ENCODE measurements around the gene S100A6. TPM values are rescaled to one million over a fixed set of nuclear protein-coding genes. Genes with fewer than 3 reads are reported as not detected.

The S100A6 gene
- total and polyA plus RNA-seq, 2 donors (not counting 3 experiments of a cell fraction or from before 2014, with no cell fraction given): 552 to 908 TPM

DNA sequence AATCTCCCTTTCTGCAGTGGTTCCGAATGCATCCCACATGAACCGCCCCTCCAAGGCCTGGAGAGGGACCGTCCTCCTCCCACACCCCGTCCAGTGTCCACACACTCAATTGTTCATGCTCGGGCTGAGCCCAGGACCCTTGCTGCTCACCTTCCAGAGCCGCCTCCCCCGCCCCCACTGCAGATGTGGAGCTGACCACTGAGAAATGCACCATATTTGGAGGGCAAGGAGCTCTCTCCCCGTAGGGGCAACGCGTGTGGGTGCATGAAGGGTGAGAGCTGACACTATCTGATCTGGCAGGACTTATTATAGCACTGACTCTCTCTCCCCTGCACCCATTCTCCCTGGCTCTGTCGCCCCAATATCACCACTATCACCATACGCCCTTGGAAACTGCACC lies 17.3 kb upstream of the S100A6 start:
- Histone ChIP-seq H2AFZ (ENCODE audit: low read depth, low read length) (no peak overlapping the region), H3K4me3 (replicated peaks in 1 of 3; ENCODE audit: insufficient read depth in 1 of 3, low read depth in 1 of 3, low read length in 3 of 3) (no peak overlapping the region), H3K4me1 (ENCODE audit: control insufficient read depth, extremely low read depth, insufficient read depth, low read length) (peaks cover 20% of the 10 kb centered on the region), H3K36me3 (ENCODE audit: control insufficient read depth in 2 of 2, extremely low read depth in 1 of 2, insufficient read depth in 2 of 2, low read length in 2 of 2) (no peaks in the 10 kb centered on the region), H3K27me3 (ENCODE audit: control insufficient read depth in 2 of 2, insufficient read depth in 2 of 2, low read length in 2 of 2) (no peaks in the 10 kb centered on the region), H3K9ac (replicated peaks; ENCODE audit: extremely low read depth, insufficient read depth, low read length) (no peak overlapping the region), H3K9me1 (replicated peaks; ENCODE audit: control insufficient read depth, extremely low read depth, insufficient read depth, low read length) (no peaks in the 10 kb centered on the region), H3K79me2 (ENCODE audit: control insufficient read depth, insufficient read depth, low read length) (no peaks in the 10 kb centered on the region), H3K9me3 (replicated peaks; ENCODE audit: control insufficient read depth, insufficient read depth, low read length) (no peaks in the 10 kb centered on the region), H3K4me2 (ENCODE audit: insufficient read depth, low read length) (no peak overlapping the region), H3K27ac (ENCODE audit: insufficient read depth, low read depth, low read length) (no peak overlapping the region), H4K20me1 (replicated peaks; ENCODE audit: control insufficient read depth, extremely low read depth, insufficient read depth, low read length) (no peaks in the 10 kb centered on the region)
- no peak for FAIRE-seq
- CTCF ChIA-PET: interaction anchor here (1.0 to 3.3 kb wide), 7 partner anchors 8 to 74 kb away, joined by 3 to 13 read pairs (median 4); partner anchors contain the start of genes S100A13 and S100A6
- dilution Hi-C loops (cut with MboI; ENCODE audit: extremely low pct_ligation_motif_present, low sequenced_read_pairs): no loop called here
- POLR2A ChIA-PET: no interaction called here
- DNase-seq (ENCODE audit: low read depth, low spot score): no peak
- TF ChIP-seq MYC (IDR thresholded peaks at IDR 0.05; ENCODE audit: low read depth, low read length): no peak
- TF ChIP-seq, protein P1, sequence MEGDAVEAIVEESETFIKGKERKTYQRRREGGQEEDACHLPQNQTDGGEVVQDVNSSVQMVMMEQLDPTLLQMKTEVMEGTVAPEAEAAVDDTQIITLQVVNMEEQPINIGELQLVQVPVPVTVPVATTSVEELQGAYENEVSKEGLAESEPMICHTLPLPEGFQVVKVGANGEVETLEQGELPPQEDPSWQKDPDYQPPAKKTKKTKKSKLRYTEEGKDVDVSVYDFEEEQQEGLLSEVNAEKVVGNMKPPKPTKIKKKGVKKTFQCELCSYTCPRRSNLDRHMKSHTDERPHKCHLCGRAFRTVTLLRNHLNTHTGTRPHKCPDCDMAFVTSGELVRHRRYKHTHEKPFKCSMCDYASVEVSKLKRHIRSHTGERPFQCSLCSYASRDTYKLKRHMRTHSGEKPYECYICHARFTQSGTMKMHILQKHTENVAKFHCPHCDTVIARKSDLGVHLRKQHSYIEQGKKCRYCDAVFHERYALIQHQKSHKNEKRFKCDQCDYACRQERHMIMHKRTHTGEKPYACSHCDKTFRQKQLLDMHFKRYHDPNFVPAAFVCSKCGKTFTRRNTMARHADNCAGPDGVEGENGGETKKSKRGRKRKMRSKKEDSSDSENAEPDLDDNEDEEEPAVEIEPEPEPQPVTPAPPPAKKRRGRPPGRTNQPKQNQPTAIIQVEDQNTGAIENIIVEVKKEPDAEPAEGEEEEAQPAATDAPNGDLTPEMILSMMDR (IDR thresholded peaks at IDR 0.05; ENCODE audit: extremely low read depth in 1 of 2, insufficient read depth in 1 of 2, low read depth in 1 of 2, low read length in 2 of 2): no peak
- TF ChIP-seq GATA2 (IDR thresholded peaks at IDR 0.05; ENCODE audit: insufficient read depth, insufficient read length, low read depth, low read length): no peak
- TF ChIP-seq, protein P2, sequence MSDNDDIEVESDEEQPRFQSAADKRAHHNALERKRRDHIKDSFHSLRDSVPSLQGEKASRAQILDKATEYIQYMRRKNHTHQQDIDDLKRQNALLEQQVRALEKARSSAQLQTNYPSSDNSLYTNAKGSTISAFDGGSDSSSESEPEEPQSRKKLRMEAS (IDR thresholded peaks at IDR 0.05; ENCODE audit: insufficient read depth, insufficient read length): no peak
- TF ChIP-seq POLR2AphosphoS5 (IDR thresholded peaks at IDR 0.05; ENCODE audit: insufficient read depth, low read depth, low read length): no peak
- TF ChIP-seq FOS (IDR thresholded peaks at IDR 0.05; ENCODE audit: borderline replicate concordance, insufficient read depth, low read length): no peak
- no peak for TF ChIP-seq JUN (IDR thresholded peaks at IDR 0.05; ENCODE audit: borderline replicate concordance, insufficient read depth, insufficient read length, low read depth)
- no peak for TF ChIP-seq POLR2A (IDR thresholded peaks at IDR 0.05; ENCODE audit: low read depth, low read length)
- TF ChIP-seq EZH2 (IDR thresholded peaks at IDR 0.05; ENCODE audit: borderline replicate concordance, low read depth, low read length, severe bottlenecking): no peak
- intact Hi-C loops (cut with micrococcal nuclease): no loop called here
- no TSS peak for BruUV-seq (replicated peaks)
